ENCODE data around the gene ETAA1. TPM values are rescaled to one million over a fixed set of nuclear protein-coding genes. Genes with fewer than 3 reads are reported as not detected.

ETAA1 gene
- total RNA-seq, 1 experiment from 2014 or later, result 18.8 TPM

DNA sequence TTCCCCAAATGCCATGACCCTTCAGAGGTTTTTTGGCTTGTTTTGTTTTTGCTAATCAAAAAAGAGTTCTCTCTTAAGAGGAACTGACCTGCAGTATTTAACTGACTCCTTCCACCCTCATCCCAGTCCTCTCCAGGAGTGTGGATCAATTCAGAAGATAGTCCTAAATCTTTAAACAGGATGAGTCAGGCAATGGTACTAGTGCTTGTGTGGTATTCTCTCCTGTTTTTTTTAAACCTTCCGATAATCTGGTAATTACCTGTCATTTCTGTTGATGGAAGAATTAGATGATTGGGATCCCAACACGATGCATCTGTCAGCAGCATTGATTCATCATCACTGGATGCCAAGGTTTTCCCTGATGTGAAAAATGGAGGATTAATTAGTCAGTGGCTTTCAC is 41.2 kb downstream of the ETAA1 start:
- H2BK12ac ChIP-seq (ENCODE audit: insufficient read length, low read depth, low read length), result no peak overlapping the region
- Mint-ChIP-seq H3K36me3 (ENCODE audit: insufficient read depth in 1 of 3, low read depth in 3 of 3) (no peaks in the 10 kb centered on the region), H3K4me1 (peaks cover 7 to 8% of the 10 kb centered on the region in 2 experiments), H3K27ac (no peak overlapping the region), H3K27me3 (ENCODE audit: low read depth) (no peaks in the 10 kb centered on the region), H3K4me3 (no peak overlapping the region), H3K9me3 (no peaks in the 10 kb centered on the region)
- no CpG with 5 or more reads among the region's 2 CpGs for WGBS (ENCODE audit: extremely low coverage, insufficient read length, low lambda C conversion rate)
- H3K23me2 ChIP-seq (ENCODE audit: insufficient read length, low read depth, low read length, poor library complexity, severe bottlenecking), result no peaks in the 10 kb centered on the region
- no peak overlapping the region for H3K18ac ChIP-seq (ENCODE audit: insufficient read length, low read depth, low read length)
- H3K79me1 ChIP-seq (ENCODE audit: insufficient read depth, low read depth, low read length, poor library complexity, severe bottlenecking), result no peaks in the 10 kb centered on the region
- H3K27me3 ChIP-seq (ENCODE audit: insufficient read depth, low read length), result no peaks in the 10 kb centered on the region
- no peak overlapping the region for H4K5ac ChIP-seq (ENCODE audit: insufficient read length, low read depth, low read length)
- no peak overlapping the region for H4K91ac ChIP-seq (ENCODE audit: insufficient read length, low read depth, low read length)
- H3K27ac ChIP-seq (ENCODE audit: insufficient read length, low read depth, low read length), result no peak overlapping the region
- no peak overlapping the region for H3K14ac ChIP-seq (ENCODE audit: insufficient read depth, low read length)
- no peak overlapping the region for H2BK15ac ChIP-seq (ENCODE audit: low read depth, low read length)
- no peaks in the 10 kb centered on the region for H3K9me3 ChIP-seq (ENCODE audit: control insufficient read depth, low read depth, low read length)
- H2BK20ac ChIP-seq (ENCODE audit: low read depth, low read length, poor library complexity, severe bottlenecking), result no peak overlapping the region
- no peak overlapping the region for H2BK5ac ChIP-seq (ENCODE audit: insufficient read length, low read length)
- no peak overlapping the region for H3K4me2 ChIP-seq (ENCODE audit: insufficient read depth, insufficient read length, low read length)
- H3K56ac ChIP-seq (ENCODE audit: insufficient read length, low read depth, low read length), result no peak overlapping the region
- TF ChIP-seq, protein P1, sequence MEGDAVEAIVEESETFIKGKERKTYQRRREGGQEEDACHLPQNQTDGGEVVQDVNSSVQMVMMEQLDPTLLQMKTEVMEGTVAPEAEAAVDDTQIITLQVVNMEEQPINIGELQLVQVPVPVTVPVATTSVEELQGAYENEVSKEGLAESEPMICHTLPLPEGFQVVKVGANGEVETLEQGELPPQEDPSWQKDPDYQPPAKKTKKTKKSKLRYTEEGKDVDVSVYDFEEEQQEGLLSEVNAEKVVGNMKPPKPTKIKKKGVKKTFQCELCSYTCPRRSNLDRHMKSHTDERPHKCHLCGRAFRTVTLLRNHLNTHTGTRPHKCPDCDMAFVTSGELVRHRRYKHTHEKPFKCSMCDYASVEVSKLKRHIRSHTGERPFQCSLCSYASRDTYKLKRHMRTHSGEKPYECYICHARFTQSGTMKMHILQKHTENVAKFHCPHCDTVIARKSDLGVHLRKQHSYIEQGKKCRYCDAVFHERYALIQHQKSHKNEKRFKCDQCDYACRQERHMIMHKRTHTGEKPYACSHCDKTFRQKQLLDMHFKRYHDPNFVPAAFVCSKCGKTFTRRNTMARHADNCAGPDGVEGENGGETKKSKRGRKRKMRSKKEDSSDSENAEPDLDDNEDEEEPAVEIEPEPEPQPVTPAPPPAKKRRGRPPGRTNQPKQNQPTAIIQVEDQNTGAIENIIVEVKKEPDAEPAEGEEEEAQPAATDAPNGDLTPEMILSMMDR (conservative IDR thresholded peaks at IDR 0.05), result no peak
- no peak overlapping the region for H3K9ac ChIP-seq (ENCODE audit: extremely low read depth, insufficient read length, low read length)
- no peaks in the 10 kb centered on the region for H3K4me1 ChIP-seq (ENCODE audit: insufficient read depth, low read length)
- no peak overlapping the region for H2BK120ac ChIP-seq (ENCODE audit: low read depth, low read length, poor library complexity, severe bottlenecking)
- no peak overlapping the region for H4K8ac ChIP-seq (replicated peaks; ENCODE audit: insufficient read length, low read depth, low read length)
- H2AK5ac ChIP-seq (ENCODE audit: insufficient read length, low read length), result no peak overlapping the region
- no peak overlapping the region for H3K23ac ChIP-seq (ENCODE audit: insufficient read length, low read depth, low read length)
- H3K79me2 ChIP-seq (ENCODE audit: insufficient read depth, low read length), result no peaks in the 10 kb centered on the region
- DNase-seq, result no peak
- no peak overlapping the region for H2AFZ ChIP-seq (ENCODE audit: low read length)
- no peaks in the 10 kb centered on the region for H4K20me1 ChIP-seq (ENCODE audit: control insufficient read depth, insufficient read depth, insufficient read length)
- H3T11ph ChIP-seq (ENCODE audit: low read length), result no peak overlapping the region
- no peak overlapping the region for H3K4ac ChIP-seq (ENCODE audit: low read depth, low read length)
